VCaP (cell line): ENCODE data around the gene ADAMTS14.
"Not testable (repeated sequence)": the region's sequence is repeated elsewhere in the genome, so short reads cannot be mapped to it uniquely, and the experiment has no call there.

Experiments
- H3K27ac ChIP-seq: fragments of 450-650 bp; 2 replicates; pipeline ENCODE4 v1.5.1; 2017
- CTCF ChIP-seq: fragments of 450-650 bp; conservative IDR thresholded peaks from 2 replicates; pipeline ENCODE4 v1.5.1; 2017; ENCODE audit warnings: mild to moderate bottlenecking, moderate library complexity

Gene ADAMTS14

GRCh38 chr10:70762441-70763175 lies 90.3 kb downstream of the ADAMTS14 start:
- no peak for TF ChIP-seq CTCF
- no peak overlapping the region for H3K27ac ChIP-seq

- no peak overlapping the region for H3K27ac ChIP-seq
- no peak for TF ChIP-seq CTCF
Measured at GRCh38 chr10:70763567-70763966, 91.3 kb downstream of the ADAMTS14 start.

DNA sequence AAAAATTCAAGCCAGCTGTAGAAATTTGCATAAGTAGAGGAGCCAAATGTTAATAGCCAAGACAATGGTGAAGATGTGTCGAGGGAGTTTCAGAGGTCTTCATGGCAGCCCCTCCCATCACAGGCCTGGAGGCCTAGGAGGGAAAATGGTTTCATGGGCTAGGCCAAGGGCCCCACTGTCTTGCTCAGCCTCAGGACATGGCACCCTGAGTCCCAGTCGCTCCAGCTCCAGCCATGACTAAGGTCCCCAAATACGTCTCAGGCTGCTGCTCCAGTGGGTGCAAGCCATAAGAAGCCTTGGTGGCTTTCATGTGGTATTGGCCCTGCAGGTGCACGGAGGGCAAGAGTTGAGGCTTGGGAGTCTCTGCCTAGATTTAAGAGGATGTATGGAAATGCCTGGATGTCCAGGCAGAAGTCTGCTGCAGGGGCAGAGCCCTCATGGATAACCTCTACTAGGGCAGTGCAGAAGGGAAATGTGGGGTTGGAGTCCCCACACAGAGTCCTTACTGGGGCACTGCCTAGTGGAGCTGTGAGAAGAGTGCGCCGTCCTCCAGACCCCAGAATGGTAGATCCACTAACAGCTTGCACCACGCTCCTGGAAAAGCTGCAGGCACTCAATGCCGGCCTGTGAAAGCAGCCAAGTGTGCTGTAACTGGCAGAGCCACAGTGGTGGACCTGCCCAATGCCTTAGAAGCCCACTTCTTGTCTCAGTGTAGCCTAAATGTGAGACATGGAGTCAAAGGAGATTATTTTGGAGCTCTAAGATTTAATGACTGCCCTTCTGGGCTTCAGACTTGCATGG lies 93.7 kb downstream of the ADAMTS14 start:
- TF ChIP-seq CTCF = no peak

GRCh38 chr10:70768026-70768685 lies 95.8 kb downstream of the ADAMTS14 start:
- H3K27ac ChIP-seq = not testable (repeated sequence)

More for the DNA sequence above, 93.7 kb downstream of the ADAMTS14 start:
- no peak overlapping the region for H3K27ac ChIP-seq

GRCh38 chr10:70769121-70769520 lies 96.8 kb downstream of the ADAMTS14 start:
- TF ChIP-seq CTCF = no peak
- H3K27ac ChIP-seq = no peak overlapping the region

GRCh38 chr10:70770001-70770400 lies 97.7 kb downstream of the ADAMTS14 start:
- H3K27ac ChIP-seq = no peak overlapping the region
- TF ChIP-seq CTCF = no peak

DNA sequence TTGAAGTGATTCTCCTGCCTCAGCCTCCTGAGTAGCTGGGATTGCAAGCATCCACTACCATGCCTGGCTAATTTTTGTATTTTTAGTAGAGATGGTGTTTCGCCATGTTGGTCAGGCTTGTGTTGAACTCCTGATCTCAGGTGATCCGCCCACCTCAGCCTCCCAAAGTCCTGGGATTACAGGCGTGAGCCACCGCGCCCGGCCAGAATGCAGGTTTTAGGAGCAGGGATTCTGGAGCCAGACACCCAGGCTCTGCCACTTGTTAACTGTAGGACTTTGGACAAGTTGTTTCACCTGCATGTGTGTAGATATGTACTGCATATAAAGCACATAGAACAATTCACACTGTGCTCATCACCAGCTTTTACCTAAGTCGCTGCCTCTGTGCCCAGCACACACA lies 98.2 kb downstream of the ADAMTS14 start:
- not testable (repeated sequence) for H3K27ac ChIP-seq

DNA sequence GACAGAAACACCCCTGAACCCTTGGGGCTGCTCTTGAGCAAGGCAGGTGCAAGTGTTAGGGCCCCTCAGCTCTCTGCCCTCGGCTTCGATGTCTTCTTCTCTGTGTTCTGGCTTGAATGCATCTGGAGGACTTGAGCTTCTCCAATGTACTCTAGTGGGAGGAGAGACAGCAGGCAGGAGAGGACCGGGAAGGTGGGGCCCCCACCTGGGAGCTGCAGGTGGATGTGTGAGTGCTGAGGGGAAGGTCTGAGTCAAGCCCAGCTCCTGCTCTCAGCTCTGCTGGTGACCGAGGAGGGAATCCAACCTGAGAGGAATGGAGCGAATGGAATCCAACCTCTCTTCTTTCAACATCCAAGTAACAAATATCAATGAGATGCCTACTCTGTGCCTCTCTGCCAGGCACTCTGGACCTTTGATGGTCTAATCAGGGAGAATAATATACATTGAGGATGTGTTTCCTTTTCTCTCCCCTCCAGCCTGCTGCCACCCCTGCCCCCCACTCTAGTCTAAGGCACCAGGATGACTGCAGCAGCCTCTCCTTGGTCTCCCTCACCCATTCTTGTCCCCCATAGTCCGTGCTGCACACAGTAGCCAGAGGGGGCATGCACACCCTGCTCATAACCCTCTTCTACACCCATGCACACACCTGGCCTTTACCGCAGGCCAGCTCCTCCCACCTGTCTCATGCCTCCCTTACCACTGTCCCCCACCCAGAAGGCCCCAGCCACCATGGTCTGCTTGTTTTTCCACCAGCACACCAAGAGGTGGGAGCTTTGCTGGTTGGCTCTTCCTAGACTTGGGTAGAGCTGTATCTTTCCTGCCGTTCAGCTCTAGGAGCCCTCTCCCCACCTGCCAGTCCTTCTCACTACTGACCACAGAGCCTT lies 99.2 kb downstream of the ADAMTS14 start:
- H3K27ac ChIP-seq = no peak overlapping the region
- no peak for TF ChIP-seq CTCF
